Measurements from ENCODE around the gene LRRC8B.
A peak's percentile ranks its signal among the peaks of the same experiment; 100 is the strongest.
"Not testable (repeated sequence)": the region's sequence is repeated elsewhere in the genome, so short reads cannot be mapped to it uniquely, and the experiment has no call there.

The LRRC8B gene

GRCh38 chr1:89609781-89610456, 85.3 kb downstream of the LRRC8B start:
- DNase-seq, result no peak

GRCh38 chr1:89610457-89611011, 85.9 kb downstream of the LRRC8B start:
- no peak for DNase-seq

GRCh38 chr1:89611721-89612120, 87.1 kb downstream of the LRRC8B start:
- DNase-seq, result no peak

GRCh38 chr1:89613928-89614327, 89.3 kb downstream of the LRRC8B start:
- no peak for DNase-seq

GRCh38 chr1:89615676-89616598, 91.3 kb downstream of the LRRC8B start:
- DNase-seq, result peak; percentile 25 to 51

GRCh38 chr1:89616844-89617627, 92.4 kb downstream of the LRRC8B start:
- no peak for DNase-seq

DNA sequence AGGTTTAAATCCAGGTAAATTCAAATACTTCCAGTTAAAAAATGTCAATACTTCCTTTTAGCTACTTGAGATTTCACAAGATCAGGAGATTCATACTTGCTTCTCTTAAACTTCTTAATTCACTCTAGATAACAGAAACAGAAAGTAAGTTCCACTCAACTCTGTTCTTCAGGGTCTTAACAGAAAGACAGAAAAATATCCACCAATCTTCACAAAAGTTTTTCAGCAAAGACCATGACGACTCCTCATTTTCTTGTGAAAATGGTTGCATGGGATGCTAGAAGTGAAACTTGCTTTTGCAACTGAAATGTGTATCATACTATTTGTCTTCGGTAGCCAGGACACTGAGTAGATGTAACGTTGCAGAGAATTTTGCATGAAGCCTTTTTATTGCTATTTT, 96.0 kb downstream of the LRRC8B start:
- no peak for DNase-seq

DNA sequence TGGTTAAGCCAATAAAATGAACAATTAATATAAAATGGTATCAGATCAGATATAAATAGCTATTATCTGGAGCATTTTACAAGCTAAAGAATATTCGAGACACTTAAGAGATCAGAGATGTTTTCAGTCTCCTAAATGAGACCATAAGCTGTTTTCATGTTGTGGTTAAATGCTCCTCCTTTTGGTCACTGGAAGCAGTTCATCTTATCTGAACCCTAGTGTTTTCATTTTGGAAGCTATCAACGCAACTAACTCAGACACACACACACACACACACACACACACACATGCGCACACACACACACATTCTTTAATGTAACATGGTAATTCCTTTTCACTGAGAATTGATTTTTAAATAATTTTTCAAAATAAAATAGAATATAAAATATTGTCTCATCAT, 98.3 kb downstream of the LRRC8B start:
- DNase-seq, result peak; percentile 10 to 22

DNA sequence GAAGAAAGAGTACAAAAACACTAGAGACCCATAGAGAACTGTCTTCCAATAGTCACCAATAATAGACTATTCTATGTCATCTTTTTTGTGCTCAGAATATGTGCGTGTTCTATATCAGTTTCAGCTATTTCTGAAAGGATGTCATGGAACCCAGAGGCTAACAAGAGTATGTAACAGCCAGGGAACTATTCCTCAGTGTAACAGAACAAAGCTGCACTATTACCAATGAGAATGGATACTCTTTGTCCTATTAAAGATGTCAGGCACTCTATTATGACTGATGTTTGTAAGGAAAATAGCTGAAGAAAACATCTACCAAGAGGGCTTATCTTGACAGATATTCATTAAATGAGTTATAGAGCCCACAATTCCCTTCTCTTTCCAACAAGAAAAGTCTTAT, 99.7 kb downstream of the LRRC8B start:
- DNase-seq, result no peak

DNA sequence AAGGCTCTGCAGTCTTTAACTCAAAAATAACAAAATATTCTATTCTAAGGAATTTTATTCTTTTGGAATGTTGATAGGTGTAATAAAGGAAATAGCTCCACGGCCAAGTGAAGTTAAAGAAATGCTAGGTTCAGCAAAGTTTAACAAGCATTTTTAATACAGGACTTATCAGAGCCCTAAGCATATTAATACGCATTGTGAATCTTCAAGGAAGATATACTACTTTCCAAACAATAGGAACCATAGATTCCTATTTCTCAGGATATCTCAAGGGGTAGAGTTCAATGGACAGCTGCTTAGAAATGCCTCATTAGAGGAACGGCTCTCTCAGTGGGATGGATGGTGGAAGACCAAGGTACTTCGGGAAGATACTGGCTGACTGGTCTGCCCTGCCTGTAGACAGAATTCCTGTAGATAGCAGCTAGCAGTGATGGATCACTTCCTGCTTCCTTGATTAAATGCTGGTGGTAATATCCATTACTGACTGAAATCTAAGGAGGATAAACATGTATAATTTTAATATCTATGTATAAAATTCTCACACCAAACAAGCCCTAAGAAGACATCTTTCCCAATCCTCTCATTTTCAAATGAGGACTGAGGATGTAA, 100.2 kb downstream of the LRRC8B start:
- no peak for DNase-seq

GRCh38 chr1:89627596-89627962, 103.0 kb downstream of the LRRC8B start:
- no peak for DNase-seq

DNA sequence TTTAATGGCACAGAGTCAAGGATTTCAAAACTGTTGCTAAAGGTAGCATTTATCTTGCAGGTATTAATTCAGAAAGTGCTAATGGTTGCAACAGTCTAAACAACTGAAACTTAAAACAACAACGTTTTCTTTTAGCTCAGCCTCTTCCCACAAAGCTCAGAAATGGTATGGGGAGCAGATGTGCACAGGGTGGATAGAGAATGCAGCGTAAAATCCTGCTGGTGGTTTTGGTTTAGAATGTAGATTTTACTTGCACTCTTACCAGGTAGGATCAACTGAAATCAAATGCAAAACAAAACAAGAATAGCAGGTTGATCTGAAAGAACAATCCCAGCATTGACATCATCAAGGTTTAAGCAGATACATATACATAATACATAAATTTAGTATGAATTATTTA, 104.5 kb downstream of the LRRC8B start:
- DNase-seq, result no peak

DNA sequence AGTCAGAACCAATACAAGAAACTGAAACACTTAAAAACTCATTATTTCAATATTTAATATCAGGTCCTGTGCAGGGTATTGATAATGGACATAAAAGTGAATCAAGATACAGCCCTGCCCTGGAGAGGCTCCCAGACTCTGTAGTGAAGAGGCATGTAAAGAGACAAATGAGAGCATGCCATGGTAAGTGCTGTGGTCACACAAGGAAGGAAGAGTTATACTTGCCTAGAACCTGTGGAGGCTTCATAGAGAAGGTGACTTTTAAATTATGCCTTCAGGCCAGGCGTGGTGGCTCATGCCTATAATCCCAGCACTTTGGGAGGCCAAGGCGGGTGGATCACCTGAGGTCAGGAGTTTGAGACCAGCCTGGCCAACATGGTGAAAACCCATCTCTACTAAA, 105.0 kb downstream of the LRRC8B start:
- not testable (repeated sequence) for DNase-seq

- no peak for DNase-seq
Measured at GRCh38 chr1:89630048-89630447, 105.4 kb downstream of the LRRC8B start.

DNA sequence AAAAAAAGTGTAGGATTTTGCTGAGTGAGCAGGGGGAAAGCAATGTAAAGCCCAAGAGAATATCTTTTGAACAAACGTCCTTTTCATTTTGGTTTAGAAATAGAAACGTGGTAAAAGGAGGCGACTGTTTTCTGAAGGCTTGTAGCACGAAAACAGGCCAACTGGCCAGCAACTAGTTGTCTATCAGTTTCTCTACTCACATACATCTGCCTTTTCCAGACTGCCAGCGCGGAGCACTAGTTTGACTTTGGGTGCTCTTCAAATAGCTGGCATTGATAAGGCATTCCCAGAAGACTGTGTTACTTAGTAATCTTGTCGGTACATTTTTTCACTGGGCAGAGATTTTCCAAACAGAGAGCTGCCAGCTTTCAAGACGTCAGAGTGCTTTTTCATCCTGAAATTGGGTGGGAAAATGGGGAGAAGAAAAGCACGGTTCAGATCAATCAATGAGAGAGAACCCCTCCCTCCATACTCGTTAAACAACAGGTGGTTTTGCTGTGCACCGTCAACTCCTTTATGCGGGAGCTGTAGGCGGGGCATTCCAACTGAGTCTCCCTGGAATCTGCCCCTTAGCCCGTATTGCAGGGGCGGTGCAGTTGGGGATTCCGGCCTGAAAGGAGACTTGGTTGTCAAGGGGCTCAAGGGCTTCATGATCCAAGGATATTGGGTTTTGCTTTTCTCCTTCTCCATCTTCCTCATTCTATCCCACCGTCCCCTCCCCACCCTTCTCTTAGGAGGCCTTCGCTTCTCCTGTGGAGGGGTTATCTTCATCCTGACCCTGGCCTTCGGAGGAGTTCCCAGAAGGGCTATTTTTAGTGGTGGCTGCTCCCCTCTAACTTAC, 107.4 kb downstream of the LRRC8B start:
- no peak for DNase-seq

GRCh38 chr1:89632657-89633247, 108.1 kb downstream of the LRRC8B start, which contains the start of gene LRRC8C:
TSS of gene LRRC8C (plus strand) at chr1:89633120. CDS start at chr1:89686474, 53,354 bp downstream.
- peak; percentile 65 to 67 for DNase-seq

GRCh38 chr1:89633248-89633799, 108.7 kb downstream of the LRRC8B start:
- peak; percentile 31 to 41 for DNase-seq

- DNase-seq, result peak in 1 of 2 experiments; percentile 26
Measured at GRCh38 chr1:89633800-89634625, 109.4 kb downstream of the LRRC8B start.
